HG03457 (cell line): ENCODE results near the gene SHLD1.
A peak's percentile ranks its signal among the peaks of the same experiment; 100 is the strongest.
"Not testable (repeated sequence)": the region's sequence is repeated elsewhere in the genome, so short reads cannot be mapped to it uniquely, and the experiment has no call there.

Experiments used
- ATAC-seq: cut with Tn5 transposase; IDR thresholded peaks from one replicate; pipeline ENCODE4 v1.9.1; 2021; ENCODE audit warnings: moderate number of reproducible peaks; ENCODE audit not compliant: unreplicated experiment

The SHLD1 gene

DNA sequence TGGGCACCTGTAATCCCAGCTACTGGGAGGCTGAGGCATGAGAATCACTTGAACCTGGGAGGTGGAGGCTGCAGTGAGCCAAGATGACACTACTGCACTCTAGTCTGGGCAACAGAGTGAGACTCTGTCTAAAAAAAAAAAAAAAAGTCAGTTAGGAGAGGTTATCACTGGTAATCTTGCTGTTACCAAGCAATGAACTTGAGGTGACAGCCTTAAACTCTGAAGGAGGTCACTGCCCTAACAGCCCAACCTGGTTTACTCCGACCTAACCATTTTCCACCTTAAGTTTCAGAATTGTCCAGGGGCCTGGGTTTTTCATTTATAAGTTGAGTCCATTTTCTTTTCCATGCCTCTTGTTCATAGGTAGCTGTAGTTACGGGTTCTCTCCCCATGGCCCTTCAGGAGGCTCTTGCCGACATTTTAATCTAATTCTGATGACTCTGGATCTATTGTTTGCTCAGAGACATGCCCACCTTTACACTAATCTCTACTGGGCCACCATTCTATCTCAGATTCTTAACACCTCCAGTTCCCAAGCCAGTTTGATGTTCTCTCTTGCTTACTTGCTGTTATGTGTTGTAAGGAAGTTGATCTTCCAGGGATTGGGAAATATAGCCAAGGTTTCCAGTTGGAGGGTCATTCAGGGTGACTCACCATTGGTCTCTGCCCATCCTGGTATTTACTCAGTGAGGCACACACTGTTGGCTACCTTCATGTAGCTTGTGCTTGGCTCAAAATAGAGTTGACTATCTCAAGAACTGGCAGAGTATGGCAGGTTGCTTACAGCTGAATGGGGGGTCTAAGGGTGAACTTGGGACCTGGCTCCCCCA is 29.1 kb downstream of the SHLD1 start:
- no peak for ATAC-seq

DNA sequence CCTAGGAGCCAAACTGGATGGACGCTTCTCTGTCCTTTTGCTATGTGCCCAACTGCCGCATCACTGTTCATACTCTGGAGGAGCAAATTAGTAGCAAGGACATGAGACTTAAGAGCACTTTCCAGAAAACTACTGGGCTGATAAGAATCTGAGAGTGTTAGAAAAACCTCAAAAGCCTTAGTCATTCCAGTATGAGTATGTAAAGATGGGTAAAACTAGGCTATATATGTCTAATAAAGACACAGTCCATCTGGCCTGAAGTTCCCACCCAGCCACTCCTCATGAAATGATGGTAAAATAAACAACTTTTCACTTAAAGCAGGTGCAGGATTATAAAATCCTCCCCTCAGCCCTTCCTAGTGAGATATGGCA is 30.6 kb downstream of the SHLD1 start:
- ATAC-seq: no peak

DNA sequence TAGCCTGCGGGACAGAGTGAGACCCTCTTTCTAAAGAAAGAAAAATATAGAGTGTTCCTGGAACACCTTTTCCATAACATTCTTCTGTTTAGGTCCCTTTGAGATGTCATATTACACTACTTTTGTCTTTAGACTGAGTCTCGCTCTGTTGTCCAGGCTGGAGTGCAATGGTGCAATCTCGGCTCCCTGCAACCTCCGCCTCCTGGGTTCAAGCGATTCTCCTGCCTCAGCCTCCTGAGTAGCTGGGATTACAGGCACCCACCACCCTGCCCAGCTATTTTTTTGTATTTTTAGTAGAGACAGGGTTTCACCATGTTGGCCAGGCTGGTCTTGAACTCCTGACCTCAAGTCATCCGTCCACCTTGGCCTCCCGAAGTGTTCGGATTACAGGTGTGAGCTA is 31.2 kb downstream of the SHLD1 start:
- not testable (repeated sequence) for ATAC-seq

DNA sequence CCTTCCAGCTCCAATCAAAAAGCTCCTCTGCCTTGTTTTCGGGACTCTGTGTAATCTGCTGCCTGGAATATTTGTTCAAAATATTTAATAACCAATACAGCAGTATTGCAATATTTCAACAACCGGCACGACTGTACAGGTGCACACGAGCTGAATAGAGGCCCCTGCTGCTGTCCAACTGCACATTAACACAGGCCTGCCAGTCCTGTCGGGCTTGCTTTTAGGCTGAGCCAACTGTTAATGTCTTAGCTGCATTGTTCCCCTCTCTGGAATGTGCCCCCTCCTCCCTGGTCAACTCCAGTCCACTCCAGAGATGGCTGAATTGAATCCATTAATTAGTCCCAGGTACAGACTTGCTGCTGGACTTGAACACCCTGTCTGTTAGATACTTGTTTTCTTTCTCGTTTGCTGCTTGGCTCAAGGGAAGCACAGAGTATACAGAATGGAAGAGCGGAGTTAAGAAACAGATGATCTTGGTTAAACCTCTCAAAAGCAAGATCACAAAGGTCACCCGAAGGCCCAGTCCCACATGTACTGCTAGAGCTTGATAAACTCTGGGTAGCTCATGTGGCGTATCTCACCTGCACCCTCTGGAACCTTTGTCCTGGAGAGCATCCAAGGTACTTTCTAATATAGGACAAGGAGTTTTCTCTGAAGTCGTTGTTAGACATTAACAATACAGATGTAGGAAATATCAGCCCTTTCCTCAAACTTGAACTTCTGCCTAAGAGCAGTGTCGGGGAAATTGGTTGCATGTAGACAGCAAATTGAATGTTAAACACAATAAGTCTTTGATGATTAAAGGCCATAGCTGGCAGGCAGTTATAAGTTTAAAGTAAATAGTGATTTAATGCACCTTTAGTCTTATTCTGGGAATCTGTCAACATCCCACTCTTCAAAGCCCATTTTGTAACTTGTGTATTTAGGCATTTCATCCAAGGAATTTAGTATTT is 31.9 kb downstream of the SHLD1 start:
- ATAC-seq: no peak

DNA sequence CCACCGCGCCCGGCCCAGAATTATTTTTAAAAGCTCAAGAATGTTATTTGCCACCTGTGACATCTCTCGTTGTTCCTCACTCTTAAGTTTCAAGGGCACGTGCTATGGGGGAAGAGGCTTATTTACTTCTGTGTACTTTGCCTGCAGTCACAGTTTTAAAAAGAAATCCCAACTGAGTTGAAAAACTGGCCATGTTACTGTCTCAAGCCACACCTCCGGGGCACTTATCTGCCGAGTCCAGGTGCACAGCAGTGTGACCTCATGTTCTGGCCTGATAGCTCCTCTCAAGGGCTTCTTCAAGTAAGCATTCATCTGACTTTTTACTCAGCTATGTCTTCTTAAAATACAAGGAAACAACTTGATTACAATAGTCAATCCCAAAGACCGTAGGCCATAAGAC is 34.5 kb downstream of the SHLD1 start:
- ATAC-seq: no peak

DNA sequence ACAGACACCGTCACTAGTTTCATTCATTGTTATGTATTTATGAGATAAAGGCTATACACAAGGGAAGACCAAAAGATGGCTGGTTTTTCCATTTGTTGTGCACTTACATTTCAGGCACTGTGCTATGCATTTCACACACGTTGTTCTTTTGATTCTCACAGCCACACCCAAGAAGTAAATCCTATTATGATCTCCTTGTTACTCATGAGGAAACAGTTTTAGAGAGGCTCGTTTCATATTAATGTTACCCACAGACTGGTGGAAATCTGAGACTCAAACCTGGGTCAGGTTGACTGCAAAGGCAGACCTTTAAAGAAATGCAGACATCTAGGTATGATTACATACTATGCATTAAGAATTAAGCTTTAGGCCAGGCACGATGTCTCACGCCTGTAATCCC is 34.9 kb downstream of the SHLD1 start:
- no peak for ATAC-seq

DNA sequence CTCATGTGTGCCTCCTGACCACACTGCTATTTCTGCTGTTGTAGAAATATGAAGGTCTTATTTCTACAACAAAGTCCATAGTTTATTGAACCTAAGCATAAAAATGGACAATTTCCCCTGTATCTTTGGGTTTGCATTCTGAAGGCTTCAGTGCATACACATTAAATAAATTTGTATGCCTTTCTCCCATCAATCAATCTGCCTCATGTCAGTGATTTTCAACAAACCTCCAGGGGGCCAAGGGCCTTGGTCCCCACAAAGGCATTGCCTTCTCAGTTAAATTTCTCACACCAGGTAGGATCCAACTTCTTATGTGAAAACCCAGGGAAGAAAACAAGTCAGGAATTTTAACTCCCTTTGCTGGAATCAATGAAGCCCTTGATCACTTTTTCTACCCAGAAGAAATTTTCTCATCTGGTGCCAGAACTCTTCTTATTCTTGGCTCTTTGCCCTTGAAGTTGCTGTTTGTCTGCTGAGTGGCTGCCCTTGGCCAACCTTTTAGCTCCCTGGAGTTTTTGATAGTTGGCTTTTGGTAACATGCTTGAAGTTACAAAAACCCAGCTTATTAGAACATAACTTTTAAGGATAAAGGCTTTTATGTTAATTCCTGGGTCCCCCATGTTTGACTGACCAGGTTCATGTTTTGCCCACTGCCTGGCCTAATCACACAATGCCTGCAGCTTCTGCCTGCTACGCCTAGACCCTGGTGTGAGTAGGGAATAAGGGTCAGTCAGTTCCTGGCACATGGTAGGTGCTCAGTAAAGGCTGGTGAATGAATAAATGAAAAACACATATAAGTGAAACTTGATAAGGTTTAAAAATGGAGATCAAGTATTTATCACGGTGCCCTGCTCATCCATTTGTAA is 37.0 kb downstream of the SHLD1 start:
- ATAC-seq: no peak

DNA sequence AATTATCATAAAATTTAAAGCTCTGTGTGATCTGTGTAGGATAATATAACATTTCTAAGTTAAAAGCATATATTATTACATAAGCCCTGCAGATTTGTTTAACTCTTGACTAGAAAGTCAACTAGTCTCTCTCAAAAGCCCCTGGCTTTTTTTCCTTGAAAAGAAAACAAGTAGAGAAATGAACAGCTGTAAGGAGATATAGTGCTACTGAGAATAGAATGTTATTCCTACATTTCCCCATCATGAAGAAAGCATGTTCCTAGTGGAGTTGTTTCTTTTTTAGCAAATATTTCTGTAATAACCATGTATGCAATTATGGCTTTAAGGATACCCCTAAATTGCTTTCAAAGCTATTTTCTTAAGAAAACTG is 37.6 kb downstream of the SHLD1 start:
- no peak for ATAC-seq

DNA sequence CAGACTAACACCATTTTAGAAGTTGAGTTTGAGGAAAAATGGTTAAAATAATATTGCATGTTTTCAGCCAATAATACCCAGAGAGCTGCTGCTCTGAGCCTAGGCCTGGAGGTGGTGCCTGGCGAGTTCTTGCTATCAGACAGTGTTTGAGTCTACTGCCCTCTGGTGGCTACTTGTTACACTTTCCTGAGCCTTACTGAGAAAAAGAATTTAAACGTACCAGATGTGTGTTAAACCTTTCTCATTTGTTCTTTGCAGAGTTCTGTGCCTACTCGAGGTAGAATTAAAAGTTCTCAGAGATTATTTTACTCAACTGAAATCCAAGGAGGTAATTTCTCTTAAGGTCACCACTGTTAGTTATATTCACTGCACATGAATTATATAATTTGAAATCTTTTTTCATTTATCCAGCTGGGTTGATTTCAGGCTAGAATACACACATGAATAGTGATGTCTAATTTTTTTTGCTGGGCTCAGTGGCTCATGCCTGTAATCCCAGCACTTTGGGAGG is 38.2 kb downstream of the SHLD1 start:
- no peak for ATAC-seq

DNA sequence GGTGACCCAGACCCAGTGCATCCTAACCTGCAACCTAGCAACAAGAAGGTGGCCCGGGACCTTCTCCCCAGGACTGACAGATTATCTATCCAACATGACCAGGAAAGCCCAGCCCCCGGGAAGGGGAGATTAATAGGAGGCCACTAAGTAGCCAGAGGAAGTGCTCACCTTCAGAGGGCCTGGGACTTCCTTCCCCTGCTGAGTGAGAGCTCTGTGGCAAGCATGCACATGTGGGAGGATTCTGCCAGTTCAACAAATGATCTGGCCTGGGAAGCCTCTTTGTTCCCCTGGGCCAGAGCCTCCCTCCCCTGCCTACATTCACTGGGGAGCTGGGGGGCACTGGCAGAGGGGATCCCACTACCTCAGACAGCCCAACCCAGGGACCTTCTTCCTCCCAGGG is 39.6 kb downstream of the SHLD1 start:
- no peak for ATAC-seq

DNA sequence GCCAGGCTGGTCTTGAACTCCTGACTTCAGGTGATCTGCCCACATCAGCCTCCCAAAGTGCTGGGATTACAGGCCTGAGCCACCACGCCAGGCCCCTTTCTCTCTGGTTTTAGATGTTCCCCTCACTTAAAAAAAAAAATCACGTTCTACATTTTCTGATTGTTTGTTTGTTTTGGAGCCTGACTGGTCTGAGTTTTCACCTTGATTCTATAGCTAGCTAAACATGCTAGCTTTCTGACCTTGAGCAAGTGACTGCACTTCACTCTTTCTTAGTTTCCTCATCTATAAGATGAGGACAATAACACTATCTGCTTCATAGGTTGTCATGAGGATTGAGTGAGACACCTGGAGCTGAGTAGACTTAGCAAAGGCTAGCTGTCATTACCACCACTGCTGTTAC is 43.7 kb downstream of the SHLD1 start:
- ATAC-seq: no peak

DNA sequence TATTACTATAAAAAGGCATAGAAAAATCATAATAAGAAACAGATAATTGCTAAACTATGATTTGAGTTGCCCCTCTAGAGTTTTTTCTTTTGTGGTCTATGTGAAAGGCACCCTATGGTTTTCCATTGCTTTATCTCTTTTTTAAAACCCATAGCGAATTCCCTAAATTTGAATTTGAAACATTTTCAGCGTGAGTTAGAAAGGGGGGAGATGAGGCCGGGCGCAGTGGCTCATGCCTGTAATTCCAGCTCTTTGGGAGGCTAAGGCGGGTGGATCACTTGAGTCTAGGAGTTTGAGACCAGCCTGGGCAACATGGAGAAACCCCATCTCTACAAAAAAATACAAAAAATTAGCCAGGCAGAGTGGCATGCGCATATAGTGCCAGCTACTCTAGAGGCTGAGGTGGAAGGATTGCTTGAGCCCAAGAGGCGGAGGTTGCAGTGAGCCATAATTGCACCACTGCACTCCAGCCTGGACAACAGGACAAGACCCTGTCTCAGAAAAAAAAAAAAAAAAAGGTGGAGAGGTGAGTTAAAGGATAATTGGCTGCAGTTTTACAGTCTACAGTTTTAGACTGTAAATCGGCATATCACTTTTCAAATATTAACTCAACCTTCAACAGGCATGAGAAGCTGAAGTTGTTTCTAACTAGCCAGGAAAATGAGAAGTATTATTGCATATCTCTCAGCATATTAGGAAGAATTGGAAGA is 46.3 kb downstream of the SHLD1 start:
- ATAC-seq: no peak

DNA sequence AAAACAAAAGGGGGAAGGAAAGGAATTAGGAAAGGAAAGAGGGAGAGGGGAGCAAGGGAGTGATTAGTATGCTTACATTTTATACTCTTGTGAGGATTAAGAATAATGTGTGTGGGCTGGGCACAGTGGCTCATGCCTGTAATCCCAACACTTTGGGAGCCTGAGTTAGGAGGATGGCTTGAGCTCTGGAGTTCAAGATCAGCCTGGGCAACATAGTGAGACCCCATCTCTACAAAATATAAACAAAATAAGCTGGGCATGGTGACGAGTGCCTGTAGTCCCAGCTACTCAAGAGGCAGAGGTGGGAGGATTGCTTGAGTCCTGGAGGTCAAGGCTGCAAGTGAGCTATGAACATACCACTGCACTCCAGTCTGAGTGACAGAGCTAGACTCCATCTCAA is 47.0 kb downstream of the SHLD1 start:
- no peak for ATAC-seq

DNA sequence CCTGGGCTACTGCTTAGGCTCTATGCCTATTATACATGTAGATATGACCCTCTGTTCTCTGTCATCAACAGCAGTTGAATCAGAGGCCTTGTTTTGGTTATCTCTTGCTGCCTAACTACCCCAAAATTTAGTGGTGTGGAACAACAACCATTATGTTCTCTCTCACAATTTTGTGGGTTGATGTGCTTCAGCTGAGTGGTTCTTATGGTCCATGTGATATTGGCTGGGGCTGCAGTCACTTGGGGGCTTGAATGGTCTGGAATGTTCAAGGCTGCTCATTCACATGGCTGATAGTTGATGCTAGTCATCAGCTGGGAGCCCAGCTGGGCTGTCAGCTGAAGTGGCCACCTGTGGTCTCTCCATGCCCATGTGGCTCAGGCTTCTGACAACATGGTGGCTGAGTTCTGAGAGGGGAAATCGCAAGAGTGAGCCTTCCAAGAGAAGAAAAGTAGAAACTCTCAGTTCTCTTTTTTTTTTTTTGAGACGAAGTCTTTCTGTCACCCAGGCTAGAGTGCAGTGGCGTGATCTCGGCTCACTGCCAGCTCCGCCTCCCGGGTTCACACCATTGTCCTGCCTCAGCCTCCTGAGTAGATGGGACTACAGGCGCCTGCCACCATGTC is 47.8 kb downstream of the SHLD1 start:
- ATAC-seq: peak; percentile 90

DNA sequence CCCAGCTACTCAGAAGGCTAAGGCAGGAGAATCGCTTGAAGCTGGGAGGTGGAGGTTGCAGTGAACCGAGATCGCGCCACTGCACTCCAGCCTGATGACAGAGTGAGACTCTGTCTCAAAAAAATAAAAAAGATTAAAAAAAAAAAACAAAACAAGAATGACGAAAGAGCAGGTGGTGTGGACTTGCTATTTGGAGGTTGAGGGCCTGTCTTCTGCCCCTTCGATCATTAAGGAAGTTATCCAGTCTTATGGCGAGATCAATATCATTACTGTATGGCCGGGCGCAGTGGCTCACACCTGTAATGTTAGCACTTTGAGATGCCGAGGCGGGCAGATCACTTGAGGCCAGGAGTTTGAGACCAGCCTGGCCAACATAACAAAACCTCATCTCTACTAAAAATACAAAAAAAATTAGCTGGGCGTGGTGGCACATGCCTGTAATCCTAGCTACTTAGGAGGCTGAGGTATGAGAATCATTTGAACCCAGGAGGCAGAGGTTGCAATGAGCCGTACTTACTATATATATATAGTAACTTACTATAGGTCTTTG is 53.6 kb downstream of the SHLD1 start:
- ATAC-seq: not testable (repeated sequence)

DNA sequence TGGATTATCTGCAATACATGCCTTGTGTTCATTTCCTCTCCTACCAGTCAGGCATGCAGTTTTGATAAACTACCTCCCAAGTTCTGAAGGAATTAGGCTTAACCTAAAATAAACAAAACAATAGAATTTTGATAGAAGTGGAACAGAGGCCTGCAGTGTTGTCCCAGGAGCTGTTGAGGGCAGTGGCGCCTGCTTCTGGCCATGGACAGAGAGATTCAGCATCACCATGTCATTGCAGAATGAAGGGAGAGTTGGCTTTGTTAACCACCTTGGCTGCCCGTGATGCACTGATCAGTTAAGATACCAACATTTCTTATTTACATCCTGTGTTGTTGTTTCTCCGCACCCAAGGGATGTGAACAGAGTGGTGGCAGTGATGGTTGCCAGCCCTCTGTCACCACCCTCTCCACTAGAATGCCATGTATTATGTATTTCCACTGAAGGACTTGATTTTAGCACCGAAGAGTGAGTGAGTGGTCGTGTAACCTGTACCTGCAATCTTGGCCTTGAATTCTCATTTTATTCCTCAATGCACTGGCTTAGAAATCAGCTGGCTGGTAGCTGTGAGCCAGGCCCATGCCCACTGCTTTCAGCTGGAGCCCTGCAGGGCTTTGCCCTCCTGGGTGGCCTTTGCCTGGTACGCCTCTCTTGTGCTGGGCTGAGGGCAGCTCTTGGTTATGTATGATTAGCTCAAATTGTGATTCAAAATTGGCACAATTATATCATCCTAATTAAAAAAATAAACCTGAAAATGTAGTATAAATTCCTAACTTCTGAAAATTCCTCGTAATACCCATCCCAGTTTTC is 56.5 kb downstream of the SHLD1 start:
- no peak for ATAC-seq

DNA sequence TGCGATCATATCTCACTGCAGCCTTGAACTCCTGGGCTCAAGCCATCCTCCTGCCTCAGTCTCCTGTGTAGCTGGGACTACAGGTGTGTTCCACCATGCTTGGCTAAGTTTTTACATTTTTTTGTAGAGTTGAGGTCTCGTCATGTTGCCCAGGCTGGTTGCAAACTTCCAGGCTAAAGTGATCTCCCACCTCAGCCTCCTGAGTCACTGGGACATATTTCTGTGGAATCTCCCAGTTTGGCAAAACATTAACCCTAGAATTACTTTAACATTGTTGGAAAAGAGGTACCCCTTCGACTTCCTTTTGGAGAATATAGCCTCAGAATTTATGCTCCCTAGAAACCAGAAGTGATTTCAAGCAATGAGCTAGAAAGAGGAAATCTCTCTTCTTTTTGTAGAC is 57.2 kb downstream of the SHLD1 start:
- no peak for ATAC-seq

DNA sequence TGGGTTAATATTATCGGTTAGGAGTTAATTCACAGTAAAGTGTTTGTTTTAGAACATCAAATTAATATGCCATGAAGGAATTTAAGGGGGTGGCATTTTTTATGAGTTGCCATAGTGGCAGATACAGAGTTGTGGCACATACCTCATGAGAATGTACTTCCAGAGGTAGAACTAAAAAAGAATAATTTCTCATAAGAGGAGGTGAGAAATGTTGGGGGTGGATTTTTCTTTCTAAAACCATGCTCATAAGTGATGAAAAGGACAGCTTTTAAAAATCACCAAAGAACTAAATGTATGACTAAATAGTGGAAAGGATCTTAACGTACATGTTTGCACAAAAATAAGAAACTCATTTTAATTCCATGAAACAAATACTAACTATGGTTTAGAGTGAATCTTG is 58.7 kb downstream of the SHLD1 start:
- no peak for ATAC-seq

DNA sequence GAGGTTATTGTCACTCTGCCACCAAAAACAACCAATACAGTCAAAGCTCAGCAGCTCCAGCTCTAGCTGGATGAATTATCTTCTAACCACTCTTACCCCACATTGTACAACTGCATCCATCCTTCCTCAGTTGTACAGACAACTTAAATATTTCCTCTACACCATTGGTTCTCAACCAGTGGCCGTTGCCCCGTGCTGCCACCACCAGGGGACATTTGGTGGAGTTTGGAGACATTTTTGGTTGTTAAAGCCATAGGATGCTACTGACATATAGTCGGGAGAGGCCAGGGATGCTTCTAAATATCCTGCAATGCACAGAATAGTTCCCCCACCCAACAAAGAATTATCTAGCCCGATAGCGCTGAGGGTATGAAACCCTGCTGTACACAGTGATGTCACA is 59.3 kb downstream of the SHLD1 start:
- no peak for ATAC-seq
